Measurements from ENCODE around the gene ABHD6. TPM values are rescaled to one million over a fixed set of nuclear protein-coding genes. Genes with fewer than 3 reads are reported as not detected.
A peak's percentile ranks its signal among the peaks of the same experiment; 100 is the strongest.

Gene ABHD6
- total RNA-seq, 4 donors from 2014 or later, result 19.2 to 31.0 (median 21.5) TPM

- TF ChIP-seq CTCF (IDR thresholded peaks at IDR 0.05), result no peak
- no peak for ATAC-seq (ENCODE audit: low FRiP score)
- no peak for DNase-seq (ENCODE audit: low spot score)
Observed at GRCh38 chr3:58206406-58207011, 31.1 kb upstream of the ABHD6 start.

DNA sequence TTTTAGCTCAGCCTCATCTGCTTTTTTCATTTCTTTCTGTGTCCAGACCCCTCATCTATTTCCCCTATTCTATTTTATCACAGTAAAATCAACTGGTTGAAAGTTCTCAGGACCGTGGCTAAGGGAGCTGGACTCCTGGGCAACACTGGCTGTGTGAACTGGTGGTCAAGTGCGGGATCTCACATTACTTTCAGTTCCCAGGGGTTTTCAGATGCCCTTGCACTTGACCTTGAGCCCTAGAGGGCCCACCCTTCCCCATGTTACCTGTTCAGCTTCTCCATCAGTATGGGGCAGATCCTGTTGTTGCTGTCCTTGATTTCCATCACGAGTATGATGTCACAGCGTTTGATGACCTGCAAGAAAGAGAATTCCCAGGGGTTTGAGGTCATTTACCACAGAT, 29.6 kb upstream of the ABHD6 start:
- ATAC-seq (ENCODE audit: low FRiP score) (no peak), DNase-seq (ENCODE audit: low spot score) (no peak)
- TF ChIP-seq CTCF (IDR thresholded peaks at IDR 0.05), result no peak

GRCh38 chr3:58209933-58210332, 27.7 kb upstream of the ABHD6 start:
- DNase-seq (ENCODE audit: low spot score) (no peak), ATAC-seq (ENCODE audit: low FRiP score) (no peak)
- no peak for TF ChIP-seq CTCF (IDR thresholded peaks at IDR 0.05)

DNA sequence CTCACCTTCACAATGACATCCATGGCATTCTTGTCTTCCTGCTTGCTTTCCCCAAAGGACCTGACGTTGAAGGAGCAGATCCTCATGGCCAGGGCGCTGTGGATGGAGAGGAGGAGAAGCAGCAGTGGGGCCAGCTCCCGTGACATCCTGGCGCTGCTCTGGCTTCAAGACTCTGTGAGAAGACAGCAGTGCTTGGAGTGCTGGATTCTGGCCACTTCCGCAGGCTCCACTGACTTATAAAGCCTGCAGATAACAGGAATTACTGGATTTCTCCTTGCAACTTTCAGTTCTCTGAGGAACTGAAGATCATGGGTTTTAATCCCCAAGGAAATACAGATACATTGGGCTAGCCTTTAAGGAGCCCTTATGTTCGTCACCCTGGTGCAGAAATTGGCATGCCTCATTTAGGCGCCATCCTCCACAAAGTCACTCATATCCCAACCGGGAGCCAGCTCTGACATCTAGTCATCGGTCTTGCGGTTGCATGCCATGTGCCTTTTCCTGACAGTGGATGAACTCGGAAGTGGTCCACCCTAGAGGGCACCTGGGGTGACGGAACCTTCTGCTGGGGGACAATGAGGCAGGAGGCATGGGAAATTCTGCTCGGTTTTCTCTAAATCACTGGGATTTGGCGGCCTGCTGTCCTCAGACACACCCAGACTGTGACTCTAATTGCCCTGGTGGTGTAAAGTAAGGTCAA, 26.7 kb upstream of the ABHD6 start, which contains the start of gene DNASE1L3:
Gene DNASE1L3, minus strand, starts transcription at position 212 of the 700 bp plus-strand sequence. Its CDS starts 66 bp downstream, at position 146.
- DNase-seq (ENCODE audit: low spot score) (no peak), ATAC-seq (ENCODE audit: low FRiP score) (no peak)
- TF ChIP-seq CTCF (IDR thresholded peaks at IDR 0.05), result no peak

- no peak for TF ChIP-seq CTCF (IDR thresholded peaks at IDR 0.05)
- ATAC-seq (ENCODE audit: low FRiP score) (peak; percentile 46), DNase-seq (ENCODE audit: low spot score) (no peak)
Observed at GRCh38 chr3:58214484-58215316, 22.9 kb upstream of the ABHD6 start.

DNA sequence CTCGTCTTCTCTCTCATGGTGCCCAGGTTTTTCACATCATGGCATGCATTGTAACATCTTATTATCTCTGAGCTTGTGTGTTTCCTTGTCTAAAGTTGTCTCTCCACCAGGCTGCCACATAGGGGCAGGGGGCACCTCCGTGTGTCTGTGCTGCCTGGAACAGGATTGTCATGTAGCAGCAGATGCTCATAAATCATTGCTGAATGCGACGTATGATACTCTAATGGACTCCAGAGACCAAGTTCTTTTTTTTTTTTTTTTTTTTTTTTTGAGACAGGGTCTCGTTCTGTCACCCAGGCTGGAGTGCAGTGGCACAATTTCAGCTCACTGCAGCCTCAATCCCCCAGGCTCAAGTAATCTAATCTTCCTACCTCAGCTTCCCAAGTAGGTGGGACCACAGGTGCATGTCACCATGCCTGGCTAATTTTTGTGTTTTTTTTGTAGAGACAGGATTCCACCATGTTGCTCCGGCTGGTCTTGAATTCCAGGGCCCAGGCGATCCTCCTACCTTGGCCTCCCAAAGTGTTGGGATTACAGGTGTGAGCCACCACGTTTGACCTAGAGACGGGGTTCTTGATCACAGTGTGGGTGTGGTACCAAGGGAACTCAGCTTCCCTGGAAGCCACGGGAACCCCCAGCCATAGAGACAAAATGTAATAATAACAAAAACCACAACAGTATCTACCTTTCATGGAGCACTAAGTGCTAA, 22.1 kb upstream of the ABHD6 start:
- DNase-seq (ENCODE audit: low spot score) (no peak), ATAC-seq (ENCODE audit: low FRiP score) (no peak)
- TF ChIP-seq CTCF (IDR thresholded peaks at IDR 0.05), result no peak

Measured in omental fat pad (tissue), 4 donors.